GM19025 (cell line): ENCODE data around the gene TBL1Y.
"Not testable (repeated sequence)": the region's sequence is repeated elsewhere in the genome, so short reads cannot be mapped to it uniquely, and the experiment has no call there.

Experiments used
- ATAC-seq: cut with Tn5 transposase; IDR thresholded peaks from one replicate; pipeline ENCODE4 v1.9.1; 2021; ENCODE audit warnings: mild to moderate bottlenecking, low read depth, moderate library complexity; ENCODE audit not compliant: unreplicated experiment

TBL1Y gene

GRCh38 chrY:7056886-7057285, 146.4 kb downstream of the TBL1Y start:
- ATAC-seq, result no peak

GRCh38 chrY:7078725-7079124, 168.2 kb downstream of the TBL1Y start:
- ATAC-seq, result no peak

GRCh38 chrY:7080548-7080947, 170.1 kb downstream of the TBL1Y start:
- not testable (repeated sequence) for ATAC-seq

GRCh38 chrY:7085606-7086005, 175.1 kb downstream of the TBL1Y start:
- peak; percentile 96 for ATAC-seq

- ATAC-seq, result no peak
Measured at GRCh38 chrY:7092836-7093235, 182.3 kb downstream of the TBL1Y start.

GRCh38 chrY:7094365-7094764, 183.9 kb downstream of the TBL1Y start:
- ATAC-seq, result no peak

- ATAC-seq, result no peak
Measured at GRCh38 chrY:7097021-7097420, 186.5 kb downstream of the TBL1Y start.

GRCh38 chrY:7099742-7100141, 189.2 kb downstream of the TBL1Y start:
- ATAC-seq, result no peak

- ATAC-seq, result no peak
Measured at GRCh38 chrY:7102680-7103079, 192.2 kb downstream of the TBL1Y start.

GRCh38 chrY:7107179-7107578, 196.7 kb downstream of the TBL1Y start:
- ATAC-seq, result no peak

GRCh38 chrY:7110086-7110485, 199.6 kb downstream of the TBL1Y start:
- ATAC-seq, result no peak

GRCh38 chrY:7115871-7116270, 205.4 kb downstream of the TBL1Y start:
- ATAC-seq, result no peak

- ATAC-seq, result no peak
Measured at GRCh38 chrY:7122202-7122601, 211.7 kb downstream of the TBL1Y start.

GRCh38 chrY:7125136-7126056, 214.9 kb downstream of the TBL1Y start:
- ATAC-seq, result no peak

GRCh38 chrY:7128211-7128610, 217.7 kb downstream of the TBL1Y start:
- ATAC-seq, result no peak
